Heart left ventricle (tissue), 13 donors: Measurements from ENCODE around the gene RNF39.

Experiments used
- POLR2A ChIP-seq, 2 donors: fragments of 450-650 bp; IDR thresholded peaks; one replicate each; pipeline ENCODE4 v1.6.1; 2017; ENCODE audit warnings: antibody characterized with exemption in 2 of 2, mild to moderate bottlenecking in 2 of 2, moderate library complexity in 2 of 2
- TF ChIP-seq, protein P1 (sequence below), 12 donors: fragments of 200-600 bp; sonication (generic) in 4 of 12; IDR thresholded peaks; one replicate each; pipeline versions ENCODE4 v1.5.0 to v1.8.0; 2018 to 2022; ENCODE audit warnings: antibody characterized with exemption in 12 of 12, mild to moderate bottlenecking in 5 of 12
- donor health status: ischemic (EF 13 %, LVEDD 7.1; RV severe dilation, severe dysfunction).
- donor health status: DM: no; HTN: yes; CAD: no.
- donor health status: DM: no; HTN: no; CAD: no.
- donor health status: ischemic (EF 25% LVEDD 6.9; RV normal size, moderate dysfunction).
- donor health status: ischemic (EF 25% LVEDD 5.7; RV mildly dilated, moderate dysfunction).
- donor health status: ischemic (EF 35%, LVEDD 5.7; RV mildly dilated, moderate dysfunction).
- donor health status: nonischemic (EF 11% LVEDD 7.7; RV severe dilation, severe dysfunction).
- donor health status: DM: yes; HTN: yes; CAD: no.
- donor health status: PGD.
- donor health status: ischemic (EF 29% LVEDD 5.4; RV normal size, mild dysfunction).
- donor health status: nonischemic (EF 23%, LVEDD 6.1; RV moderate dilation, normal function).

DNA sequence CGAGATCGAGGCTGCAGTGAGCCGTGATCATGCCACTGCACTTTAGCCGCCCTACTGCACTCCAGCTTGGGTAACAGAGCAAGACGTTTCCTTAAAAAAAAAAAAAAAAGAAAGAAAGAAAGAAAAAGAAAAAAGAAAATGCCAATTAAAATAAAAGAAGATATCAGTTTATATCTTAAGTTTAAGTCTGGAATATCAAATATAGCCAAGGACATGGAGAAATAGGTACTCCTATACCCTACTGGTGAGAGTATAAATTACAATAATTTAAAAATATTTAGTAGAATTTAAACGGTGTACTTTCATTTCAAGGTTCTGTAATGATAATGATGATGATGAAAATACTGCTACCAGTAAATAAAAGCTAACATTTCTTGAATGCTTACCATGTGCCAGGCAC is 41.2 kb upstream of the RNF39 start:
- TF ChIP-seq POLR2A (IDR thresholded peaks at IDR 0.05): no peak
- TF ChIP-seq, protein P1, sequence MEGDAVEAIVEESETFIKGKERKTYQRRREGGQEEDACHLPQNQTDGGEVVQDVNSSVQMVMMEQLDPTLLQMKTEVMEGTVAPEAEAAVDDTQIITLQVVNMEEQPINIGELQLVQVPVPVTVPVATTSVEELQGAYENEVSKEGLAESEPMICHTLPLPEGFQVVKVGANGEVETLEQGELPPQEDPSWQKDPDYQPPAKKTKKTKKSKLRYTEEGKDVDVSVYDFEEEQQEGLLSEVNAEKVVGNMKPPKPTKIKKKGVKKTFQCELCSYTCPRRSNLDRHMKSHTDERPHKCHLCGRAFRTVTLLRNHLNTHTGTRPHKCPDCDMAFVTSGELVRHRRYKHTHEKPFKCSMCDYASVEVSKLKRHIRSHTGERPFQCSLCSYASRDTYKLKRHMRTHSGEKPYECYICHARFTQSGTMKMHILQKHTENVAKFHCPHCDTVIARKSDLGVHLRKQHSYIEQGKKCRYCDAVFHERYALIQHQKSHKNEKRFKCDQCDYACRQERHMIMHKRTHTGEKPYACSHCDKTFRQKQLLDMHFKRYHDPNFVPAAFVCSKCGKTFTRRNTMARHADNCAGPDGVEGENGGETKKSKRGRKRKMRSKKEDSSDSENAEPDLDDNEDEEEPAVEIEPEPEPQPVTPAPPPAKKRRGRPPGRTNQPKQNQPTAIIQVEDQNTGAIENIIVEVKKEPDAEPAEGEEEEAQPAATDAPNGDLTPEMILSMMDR (IDR thresholded peaks at IDR 0.05): peak in 1 of 12 donors; percentile 10
